HepG2 (cell line): ENCODE results near the gene CA7. TPM values are rescaled to one million over a fixed set of nuclear protein-coding genes. Genes with fewer than 3 reads are reported as not detected.

Experiments
- CEBPG ChIP-seq: IDR thresholded peaks from 2 replicates; pipeline ENCODE4 v1.6.1; 2016
- FOXK1 ChIP-seq: sonication (generic); formaldehyde crosslinking; IDR thresholded peaks from 2 replicates; pipeline ENCODE4 v1.4.0; 2020; ENCODE audit warnings: low read depth, missing genetic modification reagents, borderline replicate concordance
- FOXM1 ChIP-seq: sonication (generic); formaldehyde crosslinking; IDR thresholded peaks from 2 replicates; pipeline ENCODE4 v1.5.0; 2020; ENCODE audit warnings: missing genetic modification reagents
- GTF3A ChIP-seq: sonication (generic); formaldehyde crosslinking; conservative IDR thresholded peaks from 2 replicates; pipeline ENCODE4 v1.4.0; 2020; ENCODE audit warnings: mild to moderate bottlenecking, missing genetic modification reagents
- KDM3A ChIP-seq: IDR thresholded peaks from 2 replicates; pipeline ENCODE4 v1.6.1; 2018; ENCODE audit warnings: low read depth, missing compliant biosample characterization
- KMT2A ChIP-seq: sonication (generic); formaldehyde crosslinking; IDR thresholded peaks from 2 replicates; pipeline ENCODE4 v1.4.0; 2020; ENCODE audit warnings: missing genetic modification reagents
- MYNN ChIP-seq: sonication (generic); formaldehyde crosslinking; IDR thresholded peaks from 2 replicates; pipeline ENCODE4 v1.4.0; 2020; ENCODE audit warnings: mild to moderate bottlenecking, low read depth, missing genetic modification reagents
- NR3C1 ChIP-seq: sonication (generic); formaldehyde crosslinking; IDR thresholded peaks from 2 replicates; pipeline ENCODE4 v1.4.0; 2020; ENCODE audit warnings: missing genetic modification reagents
- POLR2G ChIP-seq: fragments of 200-400 bp; formaldehyde crosslinking; IDR thresholded peaks from 2 replicates; pipeline ENCODE4 v1.6.1; 2018; ENCODE audit warnings: mild to moderate bottlenecking, low read depth, low read length, moderate library complexity
- RFXANK ChIP-seq: IDR thresholded peaks from 2 replicates; pipeline ENCODE4 v1.6.1; 2016
- TAF15 ChIP-seq: fragments of 200-400 bp; formaldehyde crosslinking; IDR thresholded peaks from one replicate; pipeline ENCODE4 v1.6.1; 2018; ENCODE audit warnings: mild to moderate bottlenecking, low read depth, low read length; ENCODE audit not compliant: poor library complexity, severe bottlenecking
- TCF12 ChIP-seq, 2 experiments: fragments of 450-650 bp in 1 of 2; sonication (generic) in 1 of 2; formaldehyde crosslinking in 1 of 2; IDR thresholded peaks; 2 replicates each; pipeline versions ENCODE4 v1.6.1 to v1.8.0; 2017 to 2022; ENCODE audit warnings: antibody characterized with exemption in 1 of 2, mild to moderate bottlenecking in 1 of 2, missing genetic modification reagents in 1 of 2, moderate library complexity in 1 of 2
- TGIF2 ChIP-seq: IDR thresholded peaks from 2 replicates; pipeline ENCODE4 v1.6.1; 2016; ENCODE audit warnings: control low read depth, missing compliant biosample characterization
- YEATS2 ChIP-seq: sonication (generic); formaldehyde crosslinking; IDR thresholded peaks from 2 replicates; pipeline ENCODE4 v1.4.0; 2020; ENCODE audit warnings: missing genetic modification reagents, borderline replicate concordance
- ZBTB3 ChIP-seq: sonication (generic); formaldehyde crosslinking; IDR thresholded peaks from 2 replicates; pipeline ENCODE4 v1.4.0; 2020; ENCODE audit warnings: low read depth, mild to moderate bottlenecking, moderate library complexity, missing genetic modification reagents, borderline replicate concordance
- ZNF605 ChIP-seq: sonication (generic); formaldehyde crosslinking; IDR thresholded peaks from 2 replicates; pipeline ENCODE4 v1.8.0; 2022; ENCODE audit warnings: mild to moderate bottlenecking, missing genetic modification reagents
- ZNF607 ChIP-seq: sonication (generic); formaldehyde crosslinking; IDR thresholded peaks from 2 replicates; pipeline ENCODE4 v1.5.1; 2020; ENCODE audit warnings: missing genetic modification reagents, mild to moderate bottlenecking, borderline replicate concordance
- ZNF629 ChIP-seq: sonication (generic); formaldehyde crosslinking; conservative IDR thresholded peaks from 2 replicates; pipeline ENCODE4 v1.5.0; 2020; ENCODE audit warnings: missing genetic modification reagents
- ZNF75D ChIP-seq: sonication (generic); formaldehyde crosslinking; IDR thresholded peaks from 2 replicates; pipeline ENCODE4 v1.8.1; 2023; ENCODE audit warnings: missing genetic modification reagents, mild to moderate bottlenecking, borderline replicate concordance
- ZNF792 ChIP-seq: IDR thresholded peaks from 2 replicates; pipeline ENCODE4 v1.6.1; 2016
- ZNF839 ChIP-seq: sonication (generic); formaldehyde crosslinking; IDR thresholded peaks from 2 replicates; pipeline ENCODE4 v1.4.0; 2020; ENCODE audit warnings: missing genetic modification reagents, mild to moderate bottlenecking, borderline replicate concordance
- ZSCAN25 ChIP-seq: sonication (generic); formaldehyde crosslinking; IDR thresholded peaks from 2 replicates; pipeline ENCODE4 v1.8.0; 2022; ENCODE audit warnings: mild to moderate bottlenecking, missing genetic modification reagents
- polyA plus RNA-seq, 8 experiments: library from polyadenylated mRNA; depleted of rRNA in 3 of 8; stranded (reverse) in 7 of 8; unstranded in 1 of 8; fragments of >200 nt; fragmentation: Illumina TruSeq in 4 of 8; extraction: Trizol in 4 of 8; gene quantifications; 2 replicates each; pipeline versions ENCODE4 v1.2.1 to v1.2.3, GENCODE V29; 2011 to 2016; ENCODE audit warnings: low read depth in 4 of 8, missing spikeins in 1 of 8, mixed read lengths in 1 of 8; ENCODE audit not compliant: insufficient read depth in 1 of 8
- total RNA-seq, 5 experiments: library from RNA; depleted of rRNA; stranded (reverse); fragments of >200 nt; fragmentation: Illumina TruSeq; extraction: Trizol; gene quantifications; 2 replicates each; pipeline ENCODE4 v1.2.3, GENCODE V29; 2016; ENCODE audit warnings: low read depth in 1 of 5
- TF ChIP-seq, protein P1 (sequence below): sonication (generic); formaldehyde crosslinking; IDR thresholded peaks from 2 replicates; pipeline ENCODE4 v1.8.0; 2023; ENCODE audit warnings: mild to moderate bottlenecking, missing genetic modification reagents
- TF ChIP-seq, protein P2 (sequence below): sonication (generic); formaldehyde crosslinking; IDR thresholded peaks from 2 replicates; pipeline ENCODE4 v1.8.1; 2023; ENCODE audit warnings: mild to moderate bottlenecking, moderate library complexity, missing genetic modification reagents
- TF ChIP-seq, protein P3 (sequence below): sonication (generic); formaldehyde crosslinking; IDR thresholded peaks from 2 replicates; pipeline ENCODE4 v1.4.0; 2020; ENCODE audit warnings: mild to moderate bottlenecking, low read depth, missing genetic modification reagents

The CA7 gene
- total and polyA plus RNA-seq, 2 of the 13 experiments (the other 11 are each of a cell fraction or from before 2014, with no cell fraction given), result not detected

DNA sequence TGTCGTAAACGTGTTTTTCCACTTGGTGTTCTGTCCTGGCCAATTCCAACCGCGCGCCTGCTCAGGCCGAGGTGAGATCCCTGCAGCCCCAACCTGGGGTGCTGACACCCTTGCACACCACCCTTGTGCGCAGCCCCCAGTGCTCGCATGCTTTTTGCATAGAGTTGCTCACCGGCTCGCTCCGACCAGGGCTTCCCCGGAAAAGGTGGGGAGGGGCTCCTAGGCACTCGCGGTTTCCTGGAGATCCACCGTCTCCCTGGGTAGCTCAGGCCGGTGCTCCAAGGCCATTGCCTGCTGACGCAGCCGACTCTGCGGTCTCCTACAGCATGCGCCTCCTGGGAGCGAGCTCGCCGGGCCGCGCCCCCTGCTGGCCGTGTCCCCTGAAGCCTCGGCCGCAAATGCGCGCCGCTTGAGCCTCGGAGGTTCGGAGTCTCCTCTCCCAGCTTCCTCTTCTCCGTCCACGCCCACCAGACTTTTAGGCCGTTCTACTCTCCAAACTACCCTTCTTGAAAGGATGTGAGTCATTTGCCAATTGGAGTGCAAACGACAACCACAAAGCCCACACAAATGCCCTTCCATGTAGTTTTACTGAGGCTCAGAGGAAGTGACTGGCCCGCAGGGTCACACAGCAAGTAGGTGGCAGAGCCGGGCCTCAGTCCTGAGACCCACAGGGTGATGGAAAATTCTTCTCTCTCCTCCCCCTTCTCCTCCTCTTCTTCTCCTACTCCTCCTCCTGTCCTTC lies 28.9 kb downstream of the CA7 start (continued):
- TF ChIP-seq ZNF605 (CRISPR knock-in tag) (peak; percentile 92), ZNF629 (CRISPR knock-in tag) (0 out of 2 replicates have a peak, but pooled peaks have one; percentile 30), ZSCAN25 (CRISPR knock-in tag) (peak; percentile 49; the same call in 1 of the 2 replicates), FOXM1 (no peak), TAF15 (no peak), ZNF607 (CRISPR knock-in tag) (no peak), TCF12 (IDR thresholded peaks at IDR 0.05) (no peak), TCF12 (CRISPR knock-in tag; IDR thresholded peaks at IDR 0.05) (0 out of 2 replicates have a peak, but pooled peaks have one; percentile 41), RFXANK (CRISPR knock-in tag) (no peak), KDM3A (CRISPR knock-in tag) (peak; percentile 88; the same call in 1 of the 2 replicates), KMT2A (CRISPR knock-in tag) (peak; percentile 68; the same call in 1 of the 2 replicates), FOXK1 (CRISPR knock-in tag) (no peak), ZNF75D (no peak), GTF3A (CRISPR knock-in tag) (0 out of 2 replicates have a peak, but pooled peaks have one; percentile 32), NR3C1 (no peak), CEBPG (CRISPR knock-in tag) (no peak), YEATS2 (CRISPR knock-in tag) (peak; percentile 56; the same call in 1 of the 2 replicates), TGIF2 (CRISPR knock-in tag) (0 out of 2 replicates have a peak, but pooled peaks have one; percentile 28), POLR2G (no peak), ZBTB3 (CRISPR knock-in tag) (no peak), ZNF792 (CRISPR knock-in tag) (peak; percentile 82; the same call in 1 of the 2 replicates), ZNF839 (CRISPR knock-in tag) (no peak), MYNN (CRISPR knock-in tag) (no peak)
- TF ChIP-seq, protein P1, sequence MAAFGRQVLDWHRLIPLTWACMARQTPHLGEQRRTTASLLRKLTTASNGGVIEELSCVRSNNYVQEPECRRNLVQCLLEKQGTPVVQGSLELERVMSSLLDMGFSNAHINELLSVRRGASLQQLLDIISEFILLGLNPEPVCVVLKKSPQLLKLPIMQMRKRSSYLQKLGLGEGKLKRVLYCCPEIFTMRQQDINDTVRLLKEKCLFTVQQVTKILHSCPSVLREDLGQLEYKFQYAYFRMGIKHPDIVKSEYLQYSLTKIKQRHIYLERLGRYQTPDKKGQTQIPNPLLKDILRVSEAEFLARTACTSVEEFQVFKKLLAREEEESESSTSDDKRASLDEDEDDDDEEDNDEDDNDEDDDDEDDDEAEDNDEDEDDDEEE (CRISPR knock-in tag), result 0 out of 2 replicates have a peak, but pooled peaks have one; percentile 53
- TF ChIP-seq, protein P2, sequence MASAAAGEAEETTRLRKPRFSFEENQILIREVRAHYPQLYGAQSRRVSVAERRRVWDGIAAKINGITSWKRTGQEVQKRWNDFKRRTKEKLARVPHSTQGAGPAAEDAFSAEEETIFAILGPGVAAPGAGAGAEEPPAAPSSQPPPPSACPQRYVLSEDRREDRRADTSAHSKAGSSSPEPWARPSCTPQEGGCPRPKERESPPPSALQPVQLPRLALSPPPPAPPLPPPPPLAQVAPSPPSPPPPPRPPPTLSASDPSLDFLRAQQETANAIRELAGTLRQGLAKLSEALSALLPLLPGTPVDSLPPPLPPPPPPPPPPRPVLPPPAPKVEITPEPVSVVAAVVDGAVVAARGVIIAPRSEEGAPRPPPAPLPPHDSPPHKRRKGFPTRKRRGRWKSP (CRISPR knock-in tag), result 0 out of 2 replicates have a peak, but pooled peaks have one; percentile 53
- TF ChIP-seq, protein P3, sequence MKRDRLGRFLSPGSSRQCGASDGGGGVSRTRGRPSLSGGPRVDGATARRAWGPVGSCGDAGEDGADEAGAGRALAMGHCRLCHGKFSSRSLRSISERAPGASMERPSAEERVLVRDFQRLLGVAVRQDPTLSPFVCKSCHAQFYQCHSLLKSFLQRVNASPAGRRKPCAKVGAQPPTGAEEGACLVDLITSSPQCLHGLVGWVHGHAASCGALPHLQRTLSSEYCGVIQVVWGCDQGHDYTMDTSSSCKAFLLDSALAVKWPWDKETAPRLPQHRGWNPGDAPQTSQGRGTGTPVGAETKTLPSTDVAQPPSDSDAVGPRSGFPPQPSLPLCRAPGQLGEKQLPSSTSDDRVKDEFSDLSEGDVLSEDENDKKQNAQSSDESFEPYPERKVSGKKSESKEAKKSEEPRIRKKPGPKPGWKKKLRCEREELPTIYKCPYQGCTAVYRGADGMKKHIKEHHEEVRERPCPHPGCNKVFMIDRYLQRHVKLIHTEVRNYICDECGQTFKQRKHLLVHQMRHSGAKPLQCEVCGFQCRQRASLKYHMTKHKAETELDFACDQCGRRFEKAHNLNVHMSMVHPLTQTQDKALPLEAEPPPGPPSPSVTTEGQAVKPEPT (CRISPR knock-in tag), result peak; percentile 50; the same call in 1 of the 2 replicates
